HepG2 (cell line): Measurements from ENCODE around the gene ZNF684. TPM values are rescaled to one million over a fixed set of nuclear protein-coding genes. Genes with fewer than 3 reads are reported as not detected.

Experiments
- HNRNPLL ChIP-seq: fragments of 200-400 bp; formaldehyde crosslinking; IDR thresholded peaks from 2 replicates; pipeline ENCODE4 v1.6.1; 2017; ENCODE audit warnings: mild to moderate bottlenecking, low read depth, low read length; ENCODE audit not compliant: poor library complexity, severe bottlenecking
- KLF6 ChIP-seq: IDR thresholded peaks from 2 replicates; pipeline ENCODE4 v1.8.0; 2016; ENCODE audit warnings: missing biosample characterization, missing genetic modification reagents
- MAFF ChIP-seq: IDR thresholded peaks from 2 replicates; pipeline ENCODE4 v1.6.1; 2011; ENCODE audit warnings: low read depth, low read length, improper control_type of control experiment
- MAZ ChIP-seq, 2 experiments: sonication (generic) in 1 of 2; formaldehyde crosslinking in 1 of 2; IDR thresholded peaks; 2 replicates each; pipeline versions ENCODE4 v1.5.0 to v1.6.1; 2012 to 2020; ENCODE audit warnings: low read depth in 2 of 2, mild to moderate bottlenecking in 2 of 2, borderline replicate concordance in 1 of 2, improper control_type of control experiment in 1 of 2, low read length in 1 of 2, missing genetic modification reagents in 1 of 2, moderate library complexity in 1 of 2
- ZNF235 ChIP-seq: sonication (generic); formaldehyde crosslinking; IDR thresholded peaks from 2 replicates; pipeline ENCODE4 v1.8.1; 2023; ENCODE audit warnings: mild to moderate bottlenecking, missing genetic modification reagents, borderline replicate concordance
- ZNF343 ChIP-seq: sonication (generic); formaldehyde crosslinking; IDR thresholded peaks from 2 replicates; pipeline ENCODE4 v1.4.0; 2020; ENCODE audit warnings: mild to moderate bottlenecking, missing genetic modification reagents
- ZNF841 ChIP-seq: sonication (generic); formaldehyde crosslinking; IDR thresholded peaks from 2 replicates; pipeline ENCODE4 v1.8.1; 2023; ENCODE audit warnings: missing genetic modification reagents, borderline replicate concordance
- polyA plus RNA-seq, 8 experiments: library from polyadenylated mRNA; depleted of rRNA in 3 of 8; stranded (reverse) in 7 of 8; unstranded in 1 of 8; fragments of >200 nt; fragmentation: Illumina TruSeq in 4 of 8; extraction: Trizol in 4 of 8; gene quantifications; 2 replicates each; pipeline versions ENCODE4 v1.2.1 to v1.2.3, GENCODE V29; 2011 to 2016; ENCODE audit warnings: low read depth in 4 of 8, missing spikeins in 1 of 8, mixed read lengths in 1 of 8; ENCODE audit not compliant: insufficient read depth in 1 of 8
- total RNA-seq, 5 experiments: library from RNA; depleted of rRNA; stranded (reverse); fragments of >200 nt; fragmentation: Illumina TruSeq; extraction: Trizol; gene quantifications; 2 replicates each; pipeline ENCODE4 v1.2.3, GENCODE V29; 2016; ENCODE audit warnings: low read depth in 1 of 5
- TF ChIP-seq, protein P1 (sequence below): sonication (generic); formaldehyde crosslinking; IDR thresholded peaks from 2 replicates; pipeline ENCODE4 v1.4.0; 2020; ENCODE audit warnings: missing genetic modification reagents, mild to moderate bottlenecking, borderline replicate concordance
- TF ChIP-seq, protein P2 (sequence below), 2 experiments: sonication (generic) in 1 of 2; formaldehyde crosslinking in 1 of 2; IDR thresholded peaks; 2 replicates each; pipeline versions ENCODE4 v1.4.0 to v1.6.1; 2018 to 2020; ENCODE audit warnings: missing genetic modification reagents in 2 of 2, borderline replicate concordance in 1 of 2, low read depth in 1 of 2, mild to moderate bottlenecking in 1 of 2, missing biosample characterization in 1 of 2
- TF ChIP-seq, protein P3 (sequence below): sonication (generic); formaldehyde crosslinking; IDR thresholded peaks from 2 replicates; pipeline ENCODE4 v1.4.0; 2020; ENCODE audit warnings: missing genetic modification reagents
- TF ChIP-seq, protein P4 (sequence below): sonication (generic); formaldehyde crosslinking; IDR thresholded peaks from 2 replicates; pipeline ENCODE4 v1.5.1; 2020; ENCODE audit warnings: mild to moderate bottlenecking, missing genetic modification reagents, moderate library complexity

ZNF684 gene
- total and polyA plus RNA-seq, 2 of the 13 experiments (the other 11 are each of a cell fraction or from before 2014, with no cell fraction given), result 6.5 to 15.2 TPM

DNA sequence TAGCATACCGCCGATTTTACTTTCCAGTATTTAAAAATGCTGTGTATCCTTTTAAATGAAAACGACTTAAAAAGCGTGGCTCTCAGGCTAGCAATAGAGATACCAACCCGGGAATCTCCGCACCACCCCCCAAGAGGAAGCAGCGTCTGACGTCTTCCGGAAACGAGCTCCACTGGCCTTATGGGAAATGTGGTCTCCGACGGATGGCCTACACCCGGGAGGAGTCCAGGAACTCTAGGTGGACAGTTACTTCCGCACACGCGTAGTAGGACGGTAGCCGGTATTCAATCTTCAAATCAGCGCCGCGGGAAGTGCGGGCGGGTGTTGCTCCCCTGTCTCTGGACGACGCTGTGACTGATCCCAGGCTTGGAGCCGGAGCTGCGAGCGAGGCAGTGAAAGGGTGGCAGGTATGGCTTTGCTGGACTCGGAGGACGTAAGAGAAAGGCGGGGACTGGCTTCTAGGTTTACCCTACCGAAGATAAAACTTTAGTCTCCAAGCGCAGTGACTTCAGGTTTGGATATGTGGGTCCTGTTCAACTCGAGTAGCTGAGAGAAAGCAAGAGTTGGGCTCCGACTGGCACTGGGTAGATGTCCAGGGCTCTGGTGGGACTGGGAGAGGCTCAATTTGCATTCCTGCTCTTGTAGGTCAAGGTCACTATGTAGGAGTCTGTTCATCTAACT is at the start of gene ZNF684 (continued):
- TF ChIP-seq, protein P1, sequence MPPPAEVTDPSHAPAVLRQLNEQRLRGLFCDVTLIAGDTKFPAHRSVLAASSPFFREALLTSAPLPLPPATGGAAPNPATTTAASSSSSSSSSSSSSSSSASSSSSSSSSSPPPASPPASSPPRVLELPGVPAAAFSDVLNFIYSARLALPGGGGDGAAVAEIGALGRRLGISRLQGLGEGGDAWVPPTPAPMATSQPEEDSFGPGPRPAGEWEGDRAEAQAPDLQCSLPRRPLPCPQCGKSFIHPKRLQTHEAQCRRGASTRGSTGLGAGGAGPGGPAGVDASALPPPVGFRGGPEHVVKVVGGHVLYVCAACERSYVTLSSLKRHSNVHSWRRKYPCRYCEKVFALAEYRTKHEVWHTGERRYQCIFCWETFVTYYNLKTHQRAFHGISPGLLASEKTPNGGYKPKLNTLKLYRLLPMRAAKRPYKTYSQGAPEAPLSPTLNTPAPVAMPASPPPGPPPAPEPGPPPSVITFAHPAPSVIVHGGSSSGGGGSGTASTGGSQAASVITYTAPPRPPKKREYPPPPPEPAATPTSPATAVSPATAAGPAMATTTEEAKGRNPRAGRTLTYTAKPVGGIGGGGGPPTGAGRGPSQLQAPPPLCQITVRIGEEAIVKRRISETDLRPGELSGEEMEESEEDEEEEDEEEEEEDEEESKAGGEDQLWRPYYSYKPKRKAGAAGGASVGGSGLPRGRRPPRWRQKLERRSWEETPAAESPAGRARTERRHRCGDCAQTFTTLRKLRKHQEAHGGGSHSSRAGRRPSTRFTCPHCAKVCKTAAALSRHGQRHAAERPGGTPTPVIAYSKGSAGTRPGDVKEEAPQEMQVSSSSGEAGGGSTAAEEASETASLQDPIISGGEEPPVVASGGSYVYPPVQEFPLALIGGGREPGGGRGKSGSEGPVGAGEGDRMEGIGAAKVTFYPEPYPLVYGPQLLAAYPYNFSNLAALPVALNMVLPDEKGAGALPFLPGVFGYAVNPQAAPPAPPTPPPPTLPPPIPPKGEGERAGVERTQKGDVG (CRISPR knock-in tag), result 0 out of 2 replicates have a peak, but pooled peaks have one; percentile 31
- TF ChIP-seq MAFF (no peak), ZNF343 (CRISPR knock-in tag) (no peak), HNRNPLL (peak; percentile 48), MAZ (IDR thresholded peaks at IDR 0.05; ENCODE audit: borderline replicate concordance, low read depth, low read length) (no peak; the same call in 1 of the 2 replicates), MAZ (CRISPR knock-in tag; IDR thresholded peaks at IDR 0.05; ENCODE audit: low read depth) (peak; percentile 74), KLF6 (CRISPR knock-in tag) (no peak), ZNF235 (CRISPR knock-in tag) (no peak), ZNF841 (CRISPR knock-in tag) (no peak)
- TF ChIP-seq, protein P2, sequence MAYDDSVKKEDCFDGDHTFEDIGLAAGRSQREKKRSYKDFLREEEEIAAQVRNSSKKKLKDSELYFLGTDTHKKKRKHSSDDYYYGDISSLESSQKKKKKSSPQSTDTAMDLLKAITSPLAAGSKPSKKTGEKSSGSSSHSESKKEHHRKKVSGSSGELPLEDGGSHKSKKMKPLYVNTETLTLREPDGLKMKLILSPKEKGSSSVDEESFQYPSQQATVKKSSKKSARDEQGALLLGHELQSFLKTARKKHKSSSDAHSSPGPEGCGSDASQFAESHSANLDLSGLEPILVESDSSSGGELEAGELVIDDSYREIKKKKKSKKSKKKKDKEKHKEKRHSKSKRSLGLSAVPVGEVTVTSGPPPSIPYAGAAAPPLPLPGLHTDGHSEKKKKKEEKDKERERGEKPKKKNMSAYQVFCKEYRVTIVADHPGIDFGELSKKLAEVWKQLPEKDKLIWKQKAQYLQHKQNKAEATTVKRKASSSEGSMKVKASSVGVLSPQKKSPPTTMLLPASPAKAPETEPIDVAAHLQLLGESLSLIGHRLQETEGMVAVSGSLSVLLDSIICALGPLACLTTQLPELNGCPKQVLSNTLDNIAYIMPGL (CRISPR knock-in tag; IDR thresholded peaks at IDR 0.05; ENCODE audit: borderline replicate concordance in 1 of 2, low read depth in 1 of 2), result peak in 1 of 2 experiments; percentile 23; a peak in 2 of 4 replicates
- TF ChIP-seq, protein P3, sequence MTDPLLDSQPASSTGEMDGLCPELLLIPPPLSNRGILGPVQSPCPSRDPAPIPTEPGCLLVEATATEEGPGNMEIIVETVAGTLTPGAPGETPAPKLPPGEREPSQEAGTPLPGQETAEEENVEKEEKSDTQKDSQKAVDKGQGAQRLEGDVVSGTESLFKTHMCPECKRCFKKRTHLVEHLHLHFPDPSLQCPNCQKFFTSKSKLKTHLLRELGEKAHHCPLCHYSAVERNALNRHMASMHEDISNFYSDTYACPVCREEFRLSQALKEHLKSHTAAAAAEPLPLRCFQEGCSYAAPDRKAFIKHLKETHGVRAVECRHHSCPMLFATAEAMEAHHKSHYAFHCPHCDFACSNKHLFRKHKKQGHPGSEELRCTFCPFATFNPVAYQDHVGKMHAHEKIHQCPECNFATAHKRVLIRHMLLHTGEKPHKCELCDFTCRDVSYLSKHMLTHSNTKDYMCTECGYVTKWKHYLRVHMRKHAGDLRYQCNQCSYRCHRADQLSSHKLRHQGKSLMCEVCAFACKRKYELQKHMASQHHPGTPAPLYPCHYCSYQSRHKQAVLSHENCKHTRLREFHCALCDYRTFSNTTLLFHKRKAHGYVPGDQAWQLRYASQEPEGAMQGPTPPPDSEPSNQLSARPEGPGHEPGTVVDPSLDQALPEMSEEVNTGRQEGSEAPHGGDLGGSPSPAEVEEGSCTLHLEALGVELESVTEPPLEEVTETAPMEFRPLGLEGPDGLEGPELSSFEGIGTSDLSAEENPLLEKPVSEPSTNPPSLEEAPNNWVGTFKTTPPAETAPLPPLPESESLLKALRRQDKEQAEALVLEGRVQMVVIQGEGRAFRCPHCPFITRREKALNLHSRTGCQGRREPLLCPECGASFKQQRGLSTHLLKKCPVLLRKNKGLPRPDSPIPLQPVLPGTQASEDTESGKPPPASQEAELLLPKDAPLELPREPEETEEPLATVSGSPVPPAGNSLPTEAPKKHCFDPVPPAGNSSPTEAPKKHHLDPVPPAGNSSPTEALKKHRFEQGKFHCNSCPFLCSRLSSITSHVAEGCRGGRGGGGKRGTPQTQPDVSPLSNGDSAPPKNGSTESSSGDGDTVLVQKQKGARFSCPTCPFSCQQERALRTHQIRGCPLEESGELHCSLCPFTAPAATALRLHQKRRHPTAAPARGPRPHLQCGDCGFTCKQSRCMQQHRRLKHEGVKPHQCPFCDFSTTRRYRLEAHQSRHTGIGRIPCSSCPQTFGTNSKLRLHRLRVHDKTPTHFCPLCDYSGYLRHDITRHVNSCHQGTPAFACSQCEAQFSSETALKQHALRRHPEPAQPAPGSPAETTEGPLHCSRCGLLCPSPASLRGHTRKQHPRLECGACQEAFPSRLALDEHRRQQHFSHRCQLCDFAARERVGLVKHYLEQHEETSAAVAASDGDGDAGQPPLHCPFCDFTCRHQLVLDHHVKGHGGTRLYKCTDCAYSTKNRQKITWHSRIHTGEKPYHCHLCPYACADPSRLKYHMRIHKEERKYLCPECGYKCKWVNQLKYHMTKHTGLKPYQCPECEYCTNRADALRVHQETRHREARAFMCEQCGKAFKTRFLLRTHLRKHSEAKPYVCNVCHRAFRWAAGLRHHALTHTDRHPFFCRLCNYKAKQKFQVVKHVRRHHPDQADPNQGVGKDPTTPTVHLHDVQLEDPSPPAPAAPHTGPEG (CRISPR knock-in tag), result 0 out of 2 replicates have a peak, but pooled peaks have one; percentile 46
- TF ChIP-seq, protein P4, sequence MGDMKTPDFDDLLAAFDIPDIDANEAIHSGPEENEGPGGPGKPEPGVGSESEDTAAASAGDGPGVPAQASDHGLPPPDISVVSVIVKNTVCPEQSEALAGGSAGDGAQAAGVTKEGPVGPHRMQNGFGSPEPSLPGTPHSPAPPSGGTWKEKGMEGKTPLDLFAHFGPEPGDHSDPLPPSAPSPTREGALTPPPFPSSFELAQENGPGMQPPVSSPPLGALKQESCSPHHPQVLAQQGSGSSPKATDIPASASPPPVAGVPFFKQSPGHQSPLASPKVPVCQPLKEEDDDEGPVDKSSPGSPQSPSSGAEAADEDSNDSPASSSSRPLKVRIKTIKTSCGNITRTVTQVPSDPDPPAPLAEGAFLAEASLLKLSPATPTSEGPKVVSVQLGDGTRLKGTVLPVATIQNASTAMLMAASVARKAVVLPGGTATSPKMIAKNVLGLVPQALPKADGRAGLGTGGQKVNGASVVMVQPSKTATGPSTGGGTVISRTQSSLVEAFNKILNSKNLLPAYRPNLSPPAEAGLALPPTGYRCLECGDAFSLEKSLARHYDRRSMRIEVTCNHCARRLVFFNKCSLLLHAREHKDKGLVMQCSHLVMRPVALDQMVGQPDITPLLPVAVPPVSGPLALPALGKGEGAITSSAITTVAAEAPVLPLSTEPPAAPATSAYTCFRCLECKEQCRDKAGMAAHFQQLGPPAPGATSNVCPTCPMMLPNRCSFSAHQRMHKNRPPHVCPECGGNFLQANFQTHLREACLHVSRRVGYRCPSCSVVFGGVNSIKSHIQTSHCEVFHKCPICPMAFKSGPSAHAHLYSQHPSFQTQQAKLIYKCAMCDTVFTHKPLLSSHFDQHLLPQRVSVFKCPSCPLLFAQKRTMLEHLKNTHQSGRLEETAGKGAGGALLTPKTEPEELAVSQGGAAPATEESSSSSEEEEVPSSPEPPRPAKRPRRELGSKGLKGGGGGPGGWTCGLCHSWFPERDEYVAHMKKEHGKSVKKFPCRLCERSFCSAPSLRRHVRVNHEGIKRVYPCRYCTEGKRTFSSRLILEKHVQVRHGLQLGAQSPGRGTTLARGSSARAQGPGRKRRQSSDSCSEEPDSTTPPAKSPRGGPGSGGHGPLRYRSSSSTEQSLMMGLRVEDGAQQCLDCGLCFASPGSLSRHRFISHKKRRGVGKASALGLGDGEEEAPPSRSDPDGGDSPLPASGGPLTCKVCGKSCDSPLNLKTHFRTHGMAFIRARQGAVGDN, result peak; percentile 89
